Spinal cord (tissue), 10 donors: Measurements from ENCODE around the gene TINCR. TPM values are rescaled to one million over a fixed set of nuclear protein-coding genes. Genes with fewer than 3 reads are reported as not detected.
"Not testable (repeated sequence)": the region's sequence is repeated elsewhere in the genome, so short reads cannot be mapped to it uniquely, and the experiment has no call there.

Source experiments
- DNase-seq, 6 donors: peaks; one replicate each; pipeline versions ENCODE4 v3.0.0 to v3.0.0-alpha.2; 2013 to 2015; ENCODE audit warnings: low spot score in 6 of 6, low read depth in 4 of 6
- H3K27ac ChIP-seq: one replicate; pipeline ENCODE4 v1.5.1; 2013; ENCODE audit warnings: low read depth, low read length, control low read depth
- H3K27me3 ChIP-seq: one replicate; pipeline ENCODE4 v1.6.1; 2013; ENCODE audit warnings: low read length; ENCODE audit not compliant: control insufficient read depth, insufficient read depth
- H3K36me3 ChIP-seq: one replicate; pipeline ENCODE4 v1.6.1; 2013; ENCODE audit warnings: low read length; ENCODE audit not compliant: control insufficient read depth, insufficient read depth
- H3K4me1 ChIP-seq: one replicate; pipeline ENCODE4 v1.6.1; 2013; ENCODE audit warnings: low read length; ENCODE audit not compliant: control insufficient read depth, insufficient read depth
- H3K4me3 ChIP-seq: one replicate; pipeline ENCODE4 v1.5.1; 2013; ENCODE audit warnings: low read depth, low read length, control low read depth
- H3K9me3 ChIP-seq: one replicate; pipeline ENCODE4 v1.6.1; 2013; ENCODE audit warnings: low read length; ENCODE audit not compliant: control insufficient read depth, insufficient read depth
- WGBS: methylation state at CpG from one replicate; pipeline ENCODE4 v1.1.5; 2013; ENCODE audit warnings: missing lambda C conversion rate; ENCODE audit not compliant: insufficient coverage; 5-methylcytosine and 5-hydroxymethylcytosine counted together
- long read RNA-seq, 4 donors: transcript quantifications; one replicate each; lab custom pipeline, GENCODE V29; 2026
- polyA plus RNA-seq, 2 donors: library from polyadenylated mRNA; unstranded; fragments of 120-200 nt; gene quantifications; one replicate each; pipeline ENCODE4 v1.2.1, GENCODE V29; 2013; ENCODE audit not compliant: insufficient read length in 2 of 2
- total RNA-seq, 2 donors: library from RNA; depleted of rRNA in 1 of 2; stranded (reverse); fragments of 120-200 nt in 1 of 2; fragments of >200 nt in 1 of 2; gene quantifications; one replicate each; pipeline versions ENCODE4 v1.2.3 to v1.2.4, GENCODE V29; 2013 to 2014
- donor health status: healthy.

The TINCR gene
- total RNA-seq: 1 to 10 TPM in 1 of 2 donors, under 1 TPM in 1; 0.94 to 1.1 TPM
- polyA plus RNA-seq: 1 to 10 TPM; 4.2 to 5.1 TPM
- long read RNA-seq, donor 1, partial matches to known transcripts: 0 of 3 reads
- long read RNA-seq, donor 1, other reads (novel, unspliced or antisense): 0 of 3 reads
- long read RNA-seq, donor 2, partial matches to known transcripts: 0 of 1 reads
- long read RNA-seq, donor 2, other reads (novel, unspliced or antisense): 0 of 1 reads
- long read RNA-seq, donor 3, partial matches to known transcripts: 0 of 1 reads
- long read RNA-seq, donor 3, other reads (novel, unspliced or antisense): 0 of 1 reads
- long read RNA-seq, donor 4: 0 reads

GRCh38 chr19:5567360-5567969 lies at the start of gene TINCR:
TINCR (minus strand) TSS chr19:5567953.
- H3K27me3 ChIP-seq: peaks cover 18% of the 10 kb centered on the region

GRCh38 chr19:5617080-5617479 lies 49.3 kb upstream of the TINCR start:
- Histone ChIP-seq H3K9me3 (no peaks in the 10 kb centered on the region), H3K4me3 (no peak overlapping the region), H3K4me1 (peaks cover 15% of the 10 kb centered on the region), H3K27me3 (no peaks in the 10 kb centered on the region), H3K27ac (no peak overlapping the region), H3K36me3 (peaks cover 60% of the 10 kb centered on the region)
- no peak for DNase-seq
- no CpG with 5 or more reads among the region's 1 CpG for WGBS

More at GRCh38 chr19:5567360-5567969, at the start of gene TINCR:
- Histone ChIP-seq H3K9me3 (no peaks in the 10 kb centered on the region), H3K4me3 (no peak within 1 kb of the TSS), H3K4me1 (peaks cover 4% of the 10 kb centered on the region), H3K27ac (no peak within 1 kb of the TSS), H3K36me3 (peaks cover 2% of the 10 kb centered on the region)
- 5% methylated on average over 62 of the region's 63 CpGs for WGBS
- DNase-seq: peak in 1 of 6 donors; percentile 58

- H3K36me3 ChIP-seq: peaks cover 60% of the 10 kb centered on the region
- no peak for DNase-seq
- H3K9me3 ChIP-seq: no peaks in the 10 kb centered on the region
- H3K4me3 ChIP-seq: no peak overlapping the region
- peaks cover 6% of the 10 kb centered on the region for H3K4me1 ChIP-seq
- WGBS: 96% methylated on average over 13 of the region's 17 CpGs
- H3K27ac ChIP-seq: no peak overlapping the region
- H3K27me3 ChIP-seq: no peaks in the 10 kb centered on the region
These were observed 48.1 kb upstream of the TINCR start for GRCh38 chr19:5615756-5616327.

GRCh38 chr19:5612891-5613865 lies 45.4 kb upstream of the TINCR start:
- Histone ChIP-seq H3K9me3 (no peaks in the 10 kb centered on the region), H3K36me3 (peaks cover 65% of the 10 kb centered on the region), H3K4me1 (no peaks in the 10 kb centered on the region), H3K4me3 (no peak overlapping the region), H3K27me3 (no peaks in the 10 kb centered on the region), H3K27ac (no peak overlapping the region)
- no peak for DNase-seq
- 96% methylated on average over 13 of the region's 15 CpGs for WGBS

GRCh38 chr19:5609881-5610448 lies 42.2 kb upstream of the TINCR start:
- H3K27me3 ChIP-seq: no peaks in the 10 kb centered on the region
- H3K4me3 ChIP-seq: no peak overlapping the region
- no peak overlapping the region for H3K27ac ChIP-seq
- no peaks in the 10 kb centered on the region for H3K4me1 ChIP-seq
- no peaks in the 10 kb centered on the region for H3K9me3 ChIP-seq
- DNase-seq: peak in 1 of 6 donors; percentile 51
- WGBS: 95% methylated on average over 11 of the region's 16 CpGs
- H3K36me3 ChIP-seq: peaks cover 69% of the 10 kb centered on the region

GRCh38 chr19:5608766-5609165 lies 41.0 kb upstream of the TINCR start:
- WGBS: 93% methylated on average over 2 of the region's 9 CpGs
- H3K4me3 ChIP-seq, H3K9me3 ChIP-seq, DNase-seq, H3K27me3 ChIP-seq, H3K4me1 ChIP-seq, H3K27ac ChIP-seq: not testable (repeated sequence)
- H3K36me3 ChIP-seq: peaks cover 69% of the 10 kb centered on the region

GRCh38 chr19:5608291-5608690 lies 40.5 kb upstream of the TINCR start:
- H3K27ac ChIP-seq: no peak overlapping the region
- 98% methylated on average over 9 of the region's 10 CpGs for WGBS
- no peak overlapping the region for H3K4me3 ChIP-seq
- no peaks in the 10 kb centered on the region for H3K27me3 ChIP-seq
- no peak for DNase-seq
- H3K9me3 ChIP-seq: no peaks in the 10 kb centered on the region
- H3K4me1 ChIP-seq: no peaks in the 10 kb centered on the region
- H3K36me3 ChIP-seq: peaks cover 67% of the 10 kb centered on the region

- Histone ChIP-seq H3K4me3 (no peak overlapping the region), H3K27me3 (no peaks in the 10 kb centered on the region), H3K36me3 (peaks cover 65% of the 10 kb centered on the region), H3K27ac (no peak overlapping the region), H3K4me1 (no peaks in the 10 kb centered on the region), H3K9me3 (no peaks in the 10 kb centered on the region)
- WGBS: 97% methylated on average over 9 of the region's 16 CpGs
- DNase-seq: no peak
These were observed 39.8 kb upstream of the TINCR start for GRCh38 chr19:5607318-5608275.
